CD4-positive, alpha-beta T cell treated with Interferon alpha-2 for 1 hour (primary cell): ENCODE data around the gene PGA4.
"Not testable (repeated sequence)": the region's sequence is repeated elsewhere in the genome, so short reads cannot be mapped to it uniquely, and the experiment has no call there.

ENCODE experiments used
- DNase-seq, 2 donors: peaks; one replicate each; pipeline ENCODE4 v3.0.0-alpha.2; 2020 to 2022

The PGA4 gene

DNA sequence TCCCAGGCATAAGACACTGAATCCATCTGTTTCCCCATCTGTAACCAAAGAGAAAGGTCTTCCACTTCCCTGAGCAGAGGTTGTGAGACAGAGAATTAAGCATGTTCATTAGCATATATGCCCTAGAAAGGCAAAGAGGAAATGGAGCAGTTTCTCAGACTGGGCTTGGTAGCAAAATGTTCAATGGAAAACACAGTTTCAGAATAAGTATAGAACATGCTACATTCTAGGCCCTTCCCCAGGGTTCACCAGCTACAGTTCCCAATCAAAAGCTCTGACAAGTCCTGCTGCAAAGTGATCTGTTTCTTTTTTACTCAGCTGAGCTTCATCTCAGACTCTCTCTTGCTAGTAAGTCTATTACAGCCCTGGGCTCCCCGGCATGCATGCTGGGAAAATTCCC lies 30.2 kb downstream of the PGA4 start:
- not testable (repeated sequence) for DNase-seq

DNA sequence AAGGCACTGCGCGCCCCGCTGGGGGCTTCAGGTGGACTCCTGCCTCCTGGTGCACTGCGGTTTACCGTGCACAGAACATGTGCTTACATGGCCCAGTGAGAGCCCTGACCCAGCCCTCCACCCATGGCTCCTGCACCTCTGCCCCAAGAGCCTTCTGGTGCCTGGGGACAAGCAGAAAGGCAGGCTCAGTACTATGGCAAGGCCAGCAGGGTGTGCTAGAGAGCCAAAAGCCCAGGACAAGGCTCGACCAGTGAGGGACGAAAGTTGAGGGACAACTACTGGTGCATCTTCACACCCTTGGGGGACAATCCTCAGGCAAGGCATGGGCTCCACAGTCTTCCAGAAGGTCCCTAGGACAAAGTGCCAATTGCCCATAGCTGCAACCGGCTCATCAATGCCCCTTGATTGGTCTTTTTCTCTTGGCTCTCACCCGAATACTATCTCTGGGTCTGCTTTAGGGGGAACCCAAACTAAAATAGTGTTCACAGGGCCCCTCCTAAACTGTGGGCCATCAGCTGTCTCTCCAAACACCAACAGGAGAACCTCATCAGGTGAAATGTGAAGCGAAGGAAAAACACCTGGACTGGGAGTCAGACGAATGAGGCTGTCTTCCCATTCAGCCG lies 32.4 kb downstream of the PGA4 start:
- DNase-seq: peak; percentile 59 to 65

DNA sequence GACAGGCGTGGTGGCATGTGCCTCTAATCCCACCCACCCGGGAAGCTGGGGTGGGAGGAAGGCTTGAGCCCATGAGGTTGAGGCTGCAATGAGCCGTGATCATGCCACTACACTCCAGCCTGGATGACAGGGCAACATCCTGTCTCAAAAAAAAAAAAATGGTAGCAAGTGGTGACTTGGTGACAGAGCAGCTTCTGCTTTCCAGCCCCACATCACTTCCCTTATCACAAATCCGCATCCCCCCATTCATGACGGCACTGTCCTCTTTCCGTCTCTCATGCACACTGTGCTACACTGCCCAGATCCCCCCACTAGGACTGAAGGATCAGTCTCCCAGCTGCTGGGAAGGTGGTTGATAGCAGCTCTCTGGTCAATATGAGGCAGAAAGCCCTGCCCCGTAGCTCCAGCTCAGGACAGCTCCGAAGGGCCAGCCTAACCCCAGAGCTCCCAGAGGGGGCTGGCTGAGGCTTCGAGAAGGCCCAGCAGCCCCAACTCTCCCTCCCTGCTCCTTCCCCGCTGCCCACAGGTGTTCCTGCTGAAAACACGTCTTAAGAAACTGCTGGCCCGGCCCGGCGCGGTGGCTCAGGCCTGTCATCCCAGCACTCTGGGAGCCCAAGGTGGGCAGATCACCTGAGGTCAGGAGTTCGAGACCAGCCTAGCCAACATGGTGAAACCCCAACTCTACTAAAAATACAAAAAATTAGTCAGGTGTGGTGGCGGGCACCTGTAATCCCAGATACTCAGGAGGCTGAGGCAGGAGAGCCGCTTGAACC lies 34.7 kb downstream of the PGA4 start:
- DNase-seq: no peak

DNA sequence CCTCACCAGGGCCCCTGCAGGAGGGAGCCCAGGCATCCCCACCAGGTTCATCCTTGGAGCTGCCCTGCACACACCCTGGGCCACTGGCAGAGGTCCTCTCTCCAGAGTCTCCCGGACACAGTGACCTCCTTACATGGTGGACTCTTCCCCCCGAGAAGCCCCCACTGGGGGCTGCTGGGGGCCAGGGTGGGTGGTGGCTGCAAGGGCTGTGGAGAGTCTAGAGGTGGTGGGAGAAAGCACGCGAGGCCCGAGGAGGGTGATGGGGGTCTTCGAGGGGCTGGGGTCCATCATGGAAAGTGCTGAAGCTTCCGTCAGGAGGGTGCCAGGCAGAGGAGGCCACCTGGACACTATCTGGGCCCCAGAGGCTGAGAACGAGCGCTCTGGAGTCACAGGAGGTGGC lies 36.4 kb downstream of the PGA4 start:
- DNase-seq: no peak

DNA sequence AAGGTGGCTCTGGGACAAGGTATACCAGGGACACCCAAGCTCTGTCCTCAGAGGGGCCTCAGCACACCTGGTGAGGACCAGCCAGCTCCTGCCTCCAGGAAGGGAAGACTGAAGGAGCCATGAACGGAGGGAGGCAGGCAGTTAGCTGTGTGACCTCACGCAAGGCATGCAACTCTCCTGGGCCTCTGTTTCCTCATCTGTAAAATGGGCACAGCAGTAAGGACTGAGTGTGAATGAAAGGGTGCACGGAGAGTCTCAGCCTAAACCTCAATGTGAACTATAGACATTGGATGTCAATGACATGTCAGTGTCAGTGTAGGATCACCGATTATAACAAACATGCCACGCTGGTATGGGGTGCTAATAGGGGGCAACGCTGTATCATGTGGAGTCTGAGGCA lies 37.2 kb downstream of the PGA4 start:
- DNase-seq: no peak

DNA sequence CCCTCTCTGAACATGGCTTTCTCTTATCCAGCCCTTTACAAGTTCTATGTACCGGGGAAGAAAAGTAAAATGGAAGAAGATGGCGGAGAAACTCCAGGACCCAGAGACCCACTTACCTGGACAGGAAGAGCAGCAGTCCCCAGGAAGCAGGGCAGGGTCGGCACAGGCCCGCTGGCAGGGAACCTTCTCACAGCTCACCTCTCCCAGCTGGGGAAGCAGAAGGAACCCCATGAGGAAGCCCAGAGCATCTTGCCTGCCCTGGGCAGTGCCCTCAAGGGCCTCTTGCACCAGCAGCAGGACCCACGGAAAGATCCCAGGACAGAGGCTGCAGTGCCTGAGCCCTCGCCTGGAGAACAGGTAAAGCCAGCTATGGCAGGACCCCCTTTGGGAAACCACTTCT lies 42.2 kb downstream of the PGA4 start:
- no peak for DNase-seq

DNA sequence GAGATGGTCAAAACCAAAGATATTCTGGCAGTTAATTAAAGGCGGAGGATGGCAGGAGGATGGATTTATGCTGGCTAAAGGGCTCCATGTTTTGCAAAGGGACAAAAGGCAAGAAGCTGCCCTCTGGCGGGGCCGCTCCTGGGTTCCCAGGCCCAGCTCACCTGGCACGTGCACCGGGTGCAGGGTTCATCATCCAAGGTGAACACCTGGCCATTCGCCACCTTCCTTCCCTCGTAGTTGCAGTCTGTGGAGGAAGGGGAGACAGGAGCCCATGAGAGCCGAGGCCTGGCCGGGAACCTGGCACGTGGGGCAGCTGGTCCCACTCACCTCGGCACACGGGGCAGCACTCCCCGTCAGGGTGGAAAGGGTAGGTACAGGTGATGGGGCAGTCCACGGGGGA lies 42.6 kb downstream of the PGA4 start:
- DNase-seq: no peak

DNA sequence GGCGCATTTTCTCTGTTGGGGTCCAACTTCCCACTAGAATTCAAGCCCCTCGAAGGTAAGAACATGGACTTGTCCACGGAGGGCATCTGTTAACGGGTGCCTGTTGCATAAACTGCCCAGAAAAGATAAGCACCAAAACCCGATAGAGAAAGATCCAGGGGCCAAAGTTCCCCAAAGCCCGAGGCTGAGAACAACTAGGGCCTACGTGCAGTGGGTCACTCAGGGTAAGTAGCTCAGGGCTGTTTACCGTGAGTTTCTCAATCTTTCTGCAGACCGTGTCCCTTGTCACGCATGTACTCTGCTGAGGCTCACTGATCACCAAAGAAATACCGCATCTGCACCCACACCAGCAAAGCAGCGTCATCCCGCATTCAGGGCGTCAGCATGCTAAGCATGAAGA lies 43.2 kb downstream of the PGA4 start:
- no peak for DNase-seq

DNA sequence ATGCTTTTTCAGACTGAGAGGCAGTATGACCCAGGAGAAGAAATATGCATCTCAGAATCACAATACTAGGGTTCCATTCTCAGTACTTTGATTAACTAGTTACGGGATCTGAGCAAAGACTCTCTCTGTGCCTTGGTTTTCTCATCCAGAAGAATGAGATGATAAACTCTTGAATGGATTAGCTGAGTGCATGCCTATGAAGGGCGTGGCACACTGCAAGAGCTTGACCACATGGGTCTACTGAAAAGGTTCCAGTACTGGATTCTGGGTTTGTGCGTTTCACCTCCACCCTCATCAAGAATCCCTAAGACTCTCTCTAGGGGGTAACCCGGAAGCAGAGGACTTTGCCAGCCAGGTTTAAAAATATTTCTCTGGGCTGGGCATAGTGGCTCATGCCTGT lies 44.5 kb downstream of the PGA4 start:
- no peak for DNase-seq

DNA sequence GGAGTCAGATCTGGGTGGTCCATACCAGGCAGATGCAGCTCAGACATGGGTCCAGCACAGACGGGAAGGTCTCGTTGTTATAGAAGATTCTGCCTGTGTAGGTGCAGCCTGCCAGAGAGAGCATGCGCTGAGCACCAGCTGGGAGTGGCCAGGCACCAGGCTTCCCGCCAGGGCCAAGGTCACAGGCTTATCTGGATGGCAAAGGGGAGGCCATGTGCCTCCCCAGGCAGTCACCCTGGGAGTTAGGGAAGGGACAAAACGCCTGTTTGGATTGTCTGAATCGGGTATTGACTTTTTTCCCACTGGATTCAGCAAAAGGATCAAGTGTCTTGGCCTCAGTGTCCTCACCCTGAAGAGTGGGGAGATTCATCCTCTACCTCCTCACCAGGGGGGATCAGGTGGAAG lies 45.3 kb downstream of the PGA4 start:
- DNase-seq: no peak

DNA sequence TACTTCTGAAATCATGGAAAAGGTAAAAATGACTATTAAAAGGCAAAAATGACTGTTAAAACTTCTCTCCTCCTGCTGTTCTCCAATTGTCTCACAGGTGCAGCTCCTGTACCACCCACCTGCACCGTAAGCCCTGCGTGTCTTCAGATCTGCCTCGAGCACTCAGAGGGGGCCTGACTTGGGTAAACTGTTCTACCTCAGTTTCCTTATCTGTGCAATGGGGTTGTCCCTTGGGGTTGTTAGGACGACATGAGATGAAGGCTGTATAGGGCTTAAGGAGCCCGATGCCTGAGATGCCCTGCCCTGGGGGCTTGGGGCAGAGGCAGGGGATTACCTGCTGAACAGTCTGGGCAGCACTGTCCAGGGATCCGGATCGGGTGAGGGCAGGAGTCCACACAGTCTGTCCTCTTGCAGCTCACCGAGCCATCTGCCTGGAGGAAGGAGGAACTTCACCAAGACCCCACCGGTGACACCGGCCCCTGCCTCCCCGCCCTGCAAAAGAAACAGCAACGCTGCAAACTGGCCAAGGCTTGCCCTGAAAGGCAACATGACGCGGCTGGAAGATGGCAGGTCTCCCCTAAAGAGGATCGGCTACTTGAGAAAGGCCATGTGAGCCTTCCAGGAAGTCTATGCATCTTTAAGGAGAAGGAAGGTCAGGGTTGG lies 46.6 kb downstream of the PGA4 start:
- DNase-seq: no peak

DNA sequence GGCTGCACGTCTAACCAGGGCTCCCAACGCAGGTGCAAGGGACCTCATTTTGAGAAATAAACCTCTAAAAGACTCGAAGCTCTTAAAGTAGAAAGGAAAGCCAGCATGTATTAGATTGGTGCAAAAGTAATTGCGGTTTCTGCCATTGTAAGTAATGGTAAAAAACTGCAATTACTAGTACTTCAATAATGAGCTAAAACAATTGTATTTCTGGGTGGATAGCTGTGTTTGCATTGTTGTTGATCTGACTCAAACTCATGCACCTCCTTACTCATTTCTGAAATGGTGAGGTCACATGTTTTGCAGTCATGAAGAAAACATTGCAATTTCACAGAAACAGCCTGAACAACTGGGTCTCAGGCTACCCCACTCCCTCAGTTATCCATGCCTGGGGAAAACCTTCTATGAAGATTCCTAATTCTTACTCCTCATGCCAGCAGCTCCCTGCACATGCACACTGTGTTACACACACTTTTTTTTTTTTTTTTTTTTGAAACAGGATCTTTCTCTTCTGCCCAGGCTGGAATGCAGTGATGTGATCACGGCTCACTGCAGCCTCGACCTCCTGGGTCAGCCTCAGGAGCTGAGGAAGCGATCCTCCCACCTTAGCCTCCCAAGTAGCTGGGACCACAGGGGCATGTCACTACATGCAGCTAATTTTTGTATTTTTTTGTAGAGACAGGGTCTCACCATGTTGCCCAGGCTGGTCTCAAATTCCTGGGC lies 48.4 kb downstream of the PGA4 start:
- DNase-seq: no peak

DNA sequence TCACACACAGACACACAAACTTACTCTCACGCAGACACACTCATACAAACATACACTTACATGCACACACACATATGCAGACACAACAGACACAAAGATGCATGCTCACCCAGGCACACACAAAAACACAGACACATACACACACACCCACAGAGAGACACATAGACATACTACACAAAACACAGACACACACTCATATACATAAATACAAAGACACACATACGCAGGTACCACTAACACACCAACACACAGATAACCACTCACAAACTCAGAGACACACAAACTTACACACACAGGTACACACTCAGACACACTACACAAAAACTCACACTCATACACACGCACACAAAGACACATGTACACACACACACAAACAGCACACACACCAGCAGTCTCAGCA lies 50.6 kb downstream of the PGA4 start:
- DNase-seq: no peak

DNA sequence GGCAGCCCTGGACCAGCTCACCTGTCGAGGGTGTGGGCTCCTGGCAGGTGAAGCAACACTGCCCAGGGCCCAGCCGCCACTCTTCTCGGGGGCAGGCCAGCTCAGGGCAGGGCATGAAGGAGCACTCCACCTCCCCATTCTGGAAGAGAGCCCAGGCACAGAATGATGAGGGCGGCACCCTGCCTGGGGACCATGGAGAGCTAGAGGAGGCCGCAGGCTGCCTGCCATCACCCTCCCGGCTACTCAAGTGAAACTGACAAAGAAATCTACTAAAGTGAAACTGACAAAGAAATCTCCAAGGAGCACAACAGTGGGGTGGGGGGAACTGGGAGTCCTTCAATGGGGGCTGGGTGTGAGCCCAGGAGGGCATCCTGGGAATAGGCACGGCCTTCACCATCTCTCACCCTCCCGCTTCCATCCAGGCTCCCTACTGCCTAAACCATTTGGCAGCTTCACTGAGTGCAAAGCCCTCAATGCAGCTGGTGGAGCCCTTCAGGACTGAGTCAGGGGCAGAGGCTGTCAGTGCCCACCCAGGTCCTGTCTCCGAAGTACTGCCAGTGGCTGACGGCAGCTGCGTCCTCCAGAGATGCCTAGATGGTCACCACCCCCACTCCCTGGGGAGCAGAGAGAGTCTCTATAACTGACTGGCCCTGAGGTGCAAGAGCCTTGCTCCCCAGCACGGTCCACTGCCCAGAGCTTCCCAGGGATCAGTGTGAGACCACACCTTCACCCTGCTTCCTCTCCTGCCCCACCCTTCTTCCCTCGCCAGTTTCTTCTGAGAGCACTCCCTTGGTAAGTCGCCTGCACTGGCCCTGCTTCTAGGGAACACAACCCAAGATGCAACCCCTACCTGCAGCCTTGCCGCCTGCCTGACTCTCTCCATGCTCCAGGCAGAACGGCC lies 51.3 kb downstream of the PGA4 start:
- no peak for DNase-seq

DNA sequence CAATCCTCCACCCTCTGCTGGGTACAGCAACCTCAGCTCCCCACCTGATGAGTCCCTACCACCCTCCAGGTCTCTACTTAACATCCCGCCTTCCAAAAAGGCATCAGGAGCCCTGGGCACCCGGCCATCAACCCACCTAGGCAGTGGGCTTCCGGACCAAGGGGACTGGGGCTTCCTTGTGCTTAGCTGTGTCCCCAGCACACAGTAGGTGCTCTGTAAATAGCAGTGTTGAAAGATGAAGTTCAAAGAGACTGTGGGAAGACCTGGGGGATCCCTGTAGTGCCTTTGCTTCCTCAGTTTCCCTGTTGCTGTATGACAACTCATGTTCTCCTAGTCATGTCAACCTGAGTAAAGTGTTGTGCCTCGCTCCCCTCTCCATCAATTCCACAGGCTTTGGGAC lies 51.9 kb downstream of the PGA4 start:
- no peak for DNase-seq

DNA sequence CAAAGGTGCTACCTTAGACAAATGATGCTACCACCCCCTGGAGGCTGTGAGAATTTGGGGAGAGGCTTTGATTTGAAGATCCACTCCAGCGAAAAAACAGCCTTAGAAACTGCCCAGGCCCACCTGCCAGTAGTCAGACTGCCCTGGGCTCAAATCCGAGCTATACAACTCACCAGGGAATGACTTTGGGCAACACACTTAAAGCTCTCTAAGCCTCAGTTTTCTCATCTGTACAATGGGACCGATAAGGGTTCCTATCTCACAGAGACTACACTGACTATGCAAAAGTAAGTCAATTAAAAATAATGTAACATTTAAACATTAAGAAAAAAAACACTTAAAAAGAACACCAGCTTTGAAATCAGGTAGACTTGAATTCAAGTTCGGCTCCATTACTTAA lies 53.0 kb downstream of the PGA4 start:
- DNase-seq: no peak

DNA sequence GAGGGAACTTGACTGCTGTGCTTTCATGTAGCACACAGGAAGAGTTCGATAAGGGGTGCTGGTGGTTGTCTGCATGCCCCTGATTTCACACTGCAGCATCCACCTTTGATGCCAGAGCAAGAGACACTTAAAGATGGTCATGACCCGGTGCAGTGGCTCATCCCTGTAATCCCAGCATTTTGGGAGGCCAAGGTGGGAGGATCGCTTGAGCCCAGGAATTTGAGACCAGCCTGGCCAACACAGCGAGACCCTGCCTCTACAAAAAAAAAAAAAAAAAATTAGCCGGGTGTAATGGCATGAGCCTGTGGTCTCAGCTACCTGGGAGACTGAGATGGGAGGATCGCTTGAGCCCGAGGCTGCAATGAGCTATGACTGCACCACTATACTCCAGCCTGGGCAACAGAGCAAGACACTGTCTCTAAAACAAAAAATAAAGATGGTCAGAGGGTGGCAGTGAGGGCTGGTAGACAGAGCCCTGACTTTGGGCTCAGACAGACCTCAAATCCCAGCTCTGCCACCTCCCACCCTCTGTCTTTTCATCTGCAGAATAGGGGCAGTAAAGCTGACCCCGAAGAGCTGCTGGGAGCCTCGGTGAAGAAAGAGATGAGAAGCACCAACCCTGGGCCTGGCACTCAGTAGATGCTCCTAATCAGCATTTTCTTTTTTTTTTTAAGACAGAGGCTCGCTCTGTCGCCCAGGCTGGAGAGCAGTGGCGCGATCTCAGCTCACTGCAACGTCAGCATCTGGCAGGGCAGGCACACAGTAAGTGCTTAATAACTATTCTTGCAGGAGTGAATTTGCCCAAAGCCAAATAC lies 55.2 kb downstream of the PGA4 start:
- no peak for DNase-seq

DNA sequence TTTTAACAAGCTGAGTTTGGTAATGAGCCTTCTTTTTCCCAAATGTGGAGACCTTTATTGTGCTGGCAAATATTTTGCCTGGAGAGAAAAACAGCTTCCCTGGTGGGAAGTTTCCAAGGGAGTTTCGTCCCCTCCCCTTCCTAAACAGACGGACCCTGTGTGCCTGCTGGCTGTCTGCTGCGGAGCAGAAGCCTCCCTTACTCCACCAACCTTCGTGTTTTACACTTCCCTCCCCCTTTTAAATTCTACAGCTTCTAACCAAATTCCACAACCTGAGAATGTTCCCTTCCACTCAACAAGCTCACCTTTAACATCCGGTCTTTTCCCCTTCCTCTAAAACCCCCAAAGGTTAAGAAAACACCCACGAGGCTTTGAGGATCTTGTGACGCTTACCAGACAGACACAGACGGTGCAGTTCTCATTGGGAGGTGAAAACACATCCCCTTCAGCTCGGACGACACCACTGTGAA lies 55.9 kb downstream of the PGA4 start:
- no peak for DNase-seq

DNA sequence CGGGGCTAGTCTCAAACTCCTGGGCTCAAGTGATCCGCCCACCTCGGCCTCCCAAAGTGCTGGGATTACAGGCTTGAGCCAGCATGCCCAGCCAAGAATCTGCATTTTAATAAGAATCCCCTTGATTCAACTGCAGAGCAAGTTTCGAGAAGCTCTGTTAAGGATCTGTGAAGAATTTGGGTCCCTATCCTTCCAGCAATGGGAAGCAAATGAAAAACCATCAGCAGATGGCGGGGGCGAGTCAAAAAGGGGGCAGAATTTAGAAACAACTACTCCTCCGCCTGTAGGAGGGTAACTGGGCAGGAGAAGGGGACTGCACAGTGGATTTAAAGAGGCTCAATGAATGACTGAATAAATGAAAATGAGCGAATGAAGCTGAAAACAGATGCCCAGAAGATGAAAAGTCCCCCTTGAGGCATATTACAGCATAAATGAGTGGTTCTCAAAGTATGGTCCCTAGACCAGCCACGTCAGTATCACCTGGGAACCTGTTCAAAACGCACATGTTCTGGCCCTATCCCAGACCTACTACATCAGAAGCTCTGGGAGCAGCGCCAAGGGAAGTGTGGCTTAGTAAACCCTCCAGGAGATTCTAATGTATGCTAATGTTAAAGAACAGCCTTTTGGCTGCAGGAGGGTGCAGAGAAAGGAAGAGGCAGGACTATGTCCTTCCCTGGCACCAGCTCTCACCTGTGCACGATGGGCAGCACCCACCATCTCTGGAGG lies 58.0 kb downstream of the PGA4 start:
- DNase-seq: no peak

DNA sequence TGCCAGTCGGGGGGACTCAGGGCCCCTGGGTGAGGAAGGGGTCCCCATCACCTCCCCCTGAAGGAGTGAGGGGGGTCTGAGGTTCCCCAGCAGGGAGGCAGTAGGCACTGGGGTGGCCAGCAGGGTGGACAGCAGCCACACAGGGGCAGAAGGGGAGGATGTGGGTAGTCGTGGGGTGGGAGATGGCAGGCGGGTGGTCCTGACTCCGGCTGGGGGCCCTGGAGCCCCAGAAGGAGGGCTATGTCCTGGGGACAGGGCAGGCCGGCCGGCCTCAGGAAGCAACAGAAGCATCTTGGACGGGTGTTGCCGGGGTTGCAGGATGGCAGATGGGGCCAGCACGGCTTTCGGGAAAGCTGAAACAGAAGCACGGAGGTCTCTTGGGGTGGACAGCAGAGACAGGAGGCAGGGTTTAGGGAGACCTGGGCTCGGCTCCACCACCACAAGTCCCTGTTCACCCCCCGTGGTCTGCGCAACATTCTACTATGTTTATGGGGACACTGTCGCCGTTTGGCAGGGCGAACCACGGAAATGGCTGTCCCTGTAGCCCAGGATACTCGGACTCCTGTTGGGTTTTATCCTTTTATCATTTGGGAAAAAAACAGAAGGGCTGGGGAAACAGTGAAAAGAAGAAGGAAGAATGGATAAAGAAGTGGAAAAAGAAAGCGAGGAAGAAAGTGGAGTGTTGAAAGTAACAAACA lies 58.9 kb downstream of the PGA4 start:
- no peak for DNase-seq
